Activated CD4-positive, alpha-beta T cell treated with anti-CD3 and anti-CD28 coated beads, Interleukin-2, Interleukin-6, amounts not matched to agents 100 ng/mL and 50 ng/mL, durations not matched to agents 16 hours and 8 hours (primary cell): Measurements from ENCODE around the gene GAS5.

Source experiments
- DNase-seq: peaks from one replicate; pipeline ENCODE4 v3.0.0-alpha.2; 2020

The GAS5 gene

DNA sequence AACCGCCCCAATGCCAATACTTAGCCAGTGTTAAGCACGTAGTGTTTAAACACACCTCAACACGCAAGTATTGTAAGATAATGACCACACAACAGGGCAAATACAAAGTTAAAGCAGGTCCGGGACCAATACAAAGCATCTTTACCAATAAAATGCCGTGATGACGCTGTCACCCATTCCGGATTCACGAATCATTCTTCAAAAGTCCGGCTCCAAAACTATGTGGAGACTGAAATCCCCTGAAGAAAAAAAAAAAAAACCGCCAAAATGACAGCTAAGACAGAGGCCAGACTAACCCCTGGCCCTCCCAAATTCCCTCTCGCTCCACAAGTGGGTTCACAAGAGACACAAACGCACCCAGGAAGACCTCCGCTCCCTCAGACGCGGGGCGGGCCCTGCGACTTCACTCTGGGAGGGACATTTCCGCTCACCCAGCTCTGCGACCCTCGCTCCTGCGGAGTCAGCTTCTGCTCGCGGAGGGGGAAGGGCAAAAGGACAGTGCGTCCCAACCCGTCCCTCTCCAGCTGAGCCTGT is 43.9 kb downstream of the GAS5 start:
- no peak for DNase-seq

DNA sequence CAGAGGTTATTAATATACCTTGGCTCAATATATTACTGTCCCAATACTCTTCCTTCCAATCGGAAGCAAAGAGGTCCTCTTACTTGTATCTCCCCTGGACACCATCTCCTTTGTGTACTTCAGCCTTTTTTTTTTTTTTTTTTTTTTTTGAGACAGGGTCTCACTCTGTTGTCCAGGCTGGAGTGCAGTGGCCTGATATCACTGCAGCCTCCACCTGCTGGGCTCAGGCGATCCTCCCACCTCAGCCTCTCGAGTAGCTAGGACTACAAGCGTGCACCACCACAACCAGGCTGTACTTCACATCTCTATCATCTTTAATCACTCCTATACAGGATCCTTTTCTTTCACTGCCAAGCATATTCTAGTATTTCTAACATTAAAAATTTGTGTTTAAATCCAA is 46.1 kb downstream of the GAS5 start:
- DNase-seq = no peak

DNA sequence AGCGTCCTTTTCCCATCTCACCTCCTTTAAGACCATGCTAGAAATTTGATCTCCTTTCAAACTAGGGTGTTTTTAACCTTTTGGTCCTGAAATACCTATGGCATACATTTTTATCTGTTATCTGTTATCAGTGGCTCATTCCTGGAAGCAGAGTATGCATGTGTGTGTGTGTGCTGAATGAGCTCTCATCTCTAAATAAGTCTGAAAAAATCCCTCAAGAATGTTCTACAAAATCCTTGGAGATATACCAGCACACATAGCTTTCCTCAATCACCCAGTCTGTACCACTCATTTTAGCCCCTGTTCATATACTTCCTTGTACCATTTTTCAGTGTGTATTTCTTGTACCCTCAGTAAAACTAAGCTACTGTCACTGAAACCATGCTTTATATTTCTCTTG is 49.3 kb downstream of the GAS5 start:
- DNase-seq = no peak
